HG03039 (cell line): ENCODE results near the gene PNISR.

Experiments used
- ATAC-seq: cut with Tn5 transposase; IDR thresholded peaks from one replicate; pipeline ENCODE4 v1.9.1; 2021; ENCODE audit warnings: mild to moderate bottlenecking, moderate library complexity; ENCODE audit not compliant: unreplicated experiment

Gene PNISR

GRCh38 chr6:99407076-99407475 lies 18.0 kb downstream of the PNISR start:
- no peak for ATAC-seq

DNA sequence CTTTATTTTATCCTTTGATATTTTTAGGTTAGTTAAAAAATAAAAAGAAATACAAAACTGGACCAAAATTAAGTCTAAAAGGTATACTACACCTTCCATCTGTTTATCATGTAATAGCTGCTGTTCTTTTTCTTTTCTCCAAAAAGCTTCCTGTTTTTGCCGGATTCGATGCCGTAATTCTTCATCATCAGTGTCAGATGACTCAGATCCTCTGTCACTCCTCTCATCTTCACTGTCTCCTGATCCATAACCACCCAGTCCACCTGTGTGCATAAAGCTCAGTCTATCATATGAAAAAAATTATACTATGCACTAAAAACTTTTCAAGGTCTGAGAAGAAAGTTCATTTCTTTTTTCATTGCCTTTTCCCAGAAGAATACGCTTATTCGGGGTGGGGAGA lies 22.7 kb downstream of the PNISR start:
- no peak for ATAC-seq

DNA sequence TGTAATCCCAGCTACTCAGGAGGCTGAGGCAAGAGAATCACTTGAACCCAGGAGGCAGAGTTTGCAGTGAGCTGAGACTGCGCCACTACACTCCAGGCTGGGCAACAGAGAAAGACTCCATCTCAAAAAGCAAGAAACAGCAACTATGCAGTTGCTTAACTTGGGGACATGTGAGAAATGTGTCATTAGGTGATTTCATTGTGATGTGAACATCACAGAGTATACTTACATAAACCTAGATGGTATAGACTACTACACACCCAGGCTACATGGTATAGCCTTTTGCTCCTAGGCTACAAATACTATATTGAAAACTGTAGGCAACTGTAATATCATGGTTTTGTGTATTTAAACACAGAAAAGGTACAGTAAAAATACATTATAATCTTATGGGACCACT lies 27.8 kb downstream of the PNISR start:
- no peak for ATAC-seq

DNA sequence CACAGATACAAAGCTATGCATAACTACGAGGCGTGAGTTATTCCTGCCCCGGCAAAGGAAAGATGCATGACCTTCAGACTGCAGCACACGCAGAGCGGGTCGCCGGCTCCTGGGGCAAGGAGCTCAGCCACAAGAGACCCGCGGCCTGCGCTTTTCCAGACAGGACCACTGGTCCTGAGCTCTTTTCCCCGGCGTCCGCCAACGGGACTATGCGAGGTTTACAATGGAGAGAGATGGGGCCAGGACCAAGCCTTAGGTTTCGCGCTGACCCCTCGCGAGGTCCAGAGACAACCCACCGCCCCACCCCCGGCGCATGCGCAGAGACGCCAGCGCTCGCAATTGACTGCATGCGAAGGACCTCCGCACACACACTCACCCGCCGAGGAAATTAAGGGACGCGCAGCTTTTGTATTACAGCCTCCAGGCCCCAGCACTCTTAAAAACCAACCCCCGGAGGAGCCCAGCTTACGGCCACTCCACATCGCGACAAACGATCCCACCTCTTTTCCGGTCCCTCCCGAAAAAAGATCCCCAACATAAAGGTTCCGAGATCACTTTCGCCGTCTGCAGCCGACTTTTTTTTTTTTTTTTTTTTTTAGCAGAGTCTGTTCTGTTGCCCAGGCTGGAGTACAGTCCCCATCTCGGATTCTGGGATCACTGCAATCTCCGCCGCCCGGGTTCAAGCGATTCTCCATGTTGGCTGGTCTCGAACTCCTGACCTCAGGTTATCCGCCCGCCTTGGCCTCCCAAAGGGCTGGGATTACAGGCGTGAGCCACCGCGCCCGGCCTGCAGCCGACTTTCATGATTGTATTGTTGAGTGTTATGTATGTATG lies 31.2 kb downstream of the PNISR start, which contains the start of gene COQ3:
COQ3 (minus strand) TSS at position 498 of the 834 bp plus-strand sequence; CDS start at position 482, 16 bp downstream.
- ATAC-seq = peak; percentile 75

DNA sequence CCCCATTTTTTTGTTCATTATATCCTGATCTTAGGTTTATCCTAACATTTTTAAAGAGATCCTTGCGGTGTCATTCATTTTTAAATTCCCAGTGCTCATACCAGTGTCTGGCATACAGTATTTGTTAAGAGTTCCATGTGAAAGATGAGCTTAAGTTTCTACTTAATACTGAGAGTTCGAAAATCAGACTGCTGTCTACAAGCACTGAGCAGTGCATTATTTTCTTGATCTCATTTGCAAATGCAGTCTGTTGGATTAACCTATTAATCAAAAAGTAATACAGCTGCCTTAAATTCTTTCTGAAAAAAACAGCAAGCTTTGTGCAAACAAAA lies 31.8 kb downstream of the PNISR start:
- ATAC-seq = no peak

GRCh38 chr6:99390896-99391295 lies 34.2 kb downstream of the PNISR start:
- no peak for ATAC-seq

DNA sequence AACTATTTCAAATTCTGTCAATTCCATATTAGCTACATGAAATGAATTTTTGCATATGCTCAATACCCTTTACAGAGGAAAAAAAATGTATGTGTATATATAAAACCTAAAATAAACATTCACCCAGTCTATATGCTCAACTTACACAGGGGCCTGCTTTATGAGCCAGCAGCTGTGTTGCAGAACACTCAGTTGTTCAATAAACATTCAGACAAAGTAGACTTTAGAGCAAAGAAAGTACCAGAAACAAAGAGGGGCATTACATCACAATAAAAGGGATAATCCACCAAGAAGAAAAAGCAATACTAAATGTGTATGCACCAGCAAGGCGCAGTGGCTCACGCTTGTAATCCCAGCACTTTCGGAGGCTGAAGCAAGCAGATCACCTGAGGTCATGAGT lies 40.6 kb downstream of the PNISR start:
- no peak for ATAC-seq

- no peak for ATAC-seq
Measured at GRCh38 chr6:99378636-99379035, 46.5 kb downstream of the PNISR start.

- ATAC-seq = no peak
Measured at GRCh38 chr6:99369533-99369932, 55.6 kb downstream of the PNISR start.

- ATAC-seq = no peak
Measured at GRCh38 chr6:99366852-99367251, 58.3 kb downstream of the PNISR start.

DNA sequence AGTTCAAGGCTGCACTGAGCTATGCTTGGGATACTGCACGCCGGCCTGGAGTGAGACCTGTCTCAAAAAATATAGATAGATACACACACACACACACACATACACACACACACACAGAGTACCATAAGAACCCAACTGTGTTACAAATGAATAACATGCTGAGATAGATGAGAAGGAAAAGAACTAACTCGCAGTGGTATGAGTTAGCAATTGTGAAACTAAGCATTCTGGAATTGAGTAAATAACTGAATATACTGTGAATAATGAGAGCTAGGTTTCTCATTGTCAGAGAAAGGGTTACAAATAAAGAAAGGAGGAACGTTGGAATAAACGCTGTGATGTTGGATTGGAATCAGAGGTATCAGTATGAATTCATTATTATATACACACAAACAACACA lies 61.1 kb downstream of the PNISR start:
- ATAC-seq = peak; percentile 92

GRCh38 chr6:99362678-99363268 lies 62.3 kb downstream of the PNISR start:
- ATAC-seq = no peak

DNA sequence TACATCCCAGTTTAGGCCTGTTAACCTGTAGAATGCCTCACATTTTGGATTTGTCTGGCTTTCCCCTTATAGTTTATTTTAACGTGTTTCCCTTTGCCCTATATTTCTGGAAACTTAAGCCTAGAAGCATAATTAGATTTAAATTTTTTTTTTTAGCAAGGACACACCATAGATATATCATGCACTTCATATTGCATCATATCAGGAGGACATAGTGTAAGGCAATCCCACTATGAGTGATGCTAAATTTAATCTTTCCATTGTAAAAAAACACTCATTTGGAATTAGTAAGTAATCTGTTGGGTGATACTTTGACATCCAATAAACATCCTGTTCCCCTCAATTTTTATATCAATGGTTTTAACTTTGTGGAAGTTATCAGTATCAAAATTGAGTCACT lies 65.3 kb downstream of the PNISR start:
- ATAC-seq = no peak

- ATAC-seq = no peak
Measured at GRCh38 chr6:99356641-99357040, 68.5 kb downstream of the PNISR start.

- ATAC-seq = no peak
Measured at GRCh38 chr6:99354983-99355382, 70.1 kb downstream of the PNISR start.

- ATAC-seq = no peak
Measured at GRCh38 chr6:99353126-99353525, 72.0 kb downstream of the PNISR start.

DNA sequence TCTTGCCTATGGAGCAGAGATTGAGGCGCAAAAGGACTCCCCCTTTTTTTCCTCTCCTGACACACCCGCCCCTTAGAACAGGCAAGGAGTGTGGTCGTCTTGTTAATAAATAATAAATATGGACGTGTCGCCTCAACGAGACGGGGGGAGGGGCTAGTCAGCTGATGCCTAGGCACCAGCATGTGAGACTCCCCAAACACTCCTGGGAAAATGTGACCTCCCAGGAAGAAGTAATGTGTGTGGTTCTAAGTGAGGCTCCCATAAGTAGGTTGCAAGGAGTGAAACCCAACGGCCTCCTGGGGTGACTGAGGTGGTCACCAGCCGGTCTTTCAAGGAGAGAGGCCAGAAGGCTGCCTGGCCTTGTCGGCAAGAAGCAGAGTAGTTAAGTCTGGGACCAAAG lies 74.5 kb downstream of the PNISR start:
- ATAC-seq = no peak

GRCh38 chr6:99349171-99350141 lies 75.7 kb downstream of the PNISR start, which contains the start of gene FAXC:
TSS of gene FAXC (minus strand) at chr6:99349674. CDS start at chr6:99349372, 302 bp downstream.
- ATAC-seq = peak; percentile 42

- ATAC-seq = no peak
Measured at GRCh38 chr6:99348288-99349170, 76.6 kb downstream of the PNISR start.
